Measurements from ENCODE around the gene PRCC. TPM values are rescaled to one million over a fixed set of nuclear protein-coding genes. Genes with fewer than 3 reads are reported as not detected.

The PRCC gene
- total RNA-seq, 1 experiment from 2014 or later, result 80.4 TPM

DNA sequence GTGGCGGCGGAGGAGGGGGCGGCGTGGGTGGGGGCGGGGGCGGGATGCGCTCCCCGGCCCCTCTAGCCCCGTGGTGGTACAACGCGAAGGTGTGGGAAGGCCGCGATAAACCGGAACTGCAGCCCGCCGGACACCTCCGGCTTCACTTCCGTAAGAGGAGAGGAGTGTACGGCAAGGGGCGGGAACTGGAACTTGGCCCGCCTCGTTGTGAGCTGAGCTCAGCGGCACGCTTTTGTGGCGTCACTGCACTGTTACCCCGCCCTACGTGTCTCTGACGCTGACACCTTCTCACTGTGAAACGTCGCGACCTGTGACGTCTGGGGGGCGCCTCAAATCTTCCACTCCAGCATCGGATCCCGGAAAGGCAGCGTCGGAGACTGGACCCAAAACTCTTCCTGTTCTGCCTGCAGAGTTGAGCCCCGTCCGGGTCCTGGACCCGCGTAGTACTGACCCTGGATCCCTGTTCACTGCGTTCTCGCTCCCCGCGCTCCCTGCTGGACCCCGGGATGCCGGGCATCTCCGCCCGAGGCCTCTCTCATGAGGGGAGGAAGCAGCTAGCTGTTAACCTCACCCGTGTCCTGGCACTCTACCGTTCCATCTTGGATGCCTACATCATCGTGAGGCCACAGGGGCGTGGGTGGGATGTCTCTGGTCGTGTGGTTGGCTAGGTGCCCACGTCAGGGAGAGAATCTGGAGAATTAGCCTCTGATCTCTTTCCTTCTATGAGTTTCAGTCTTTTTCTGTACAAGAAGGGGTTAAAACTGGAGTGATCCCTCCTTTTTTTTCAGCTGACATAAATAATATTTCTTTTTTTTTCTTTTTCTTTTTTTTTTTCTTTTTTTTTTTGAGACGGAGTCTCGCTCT, 38.5 kb upstream of the PRCC start, which contains the start of gene ISG20L2:
Gene ISG20L2 (minus strand): TSS at position 168 of the 864 bp plus-strand sequence. CDS start 1,114 bp downstream, outside the sequence.
- TF ChIP-seq, protein P1, sequence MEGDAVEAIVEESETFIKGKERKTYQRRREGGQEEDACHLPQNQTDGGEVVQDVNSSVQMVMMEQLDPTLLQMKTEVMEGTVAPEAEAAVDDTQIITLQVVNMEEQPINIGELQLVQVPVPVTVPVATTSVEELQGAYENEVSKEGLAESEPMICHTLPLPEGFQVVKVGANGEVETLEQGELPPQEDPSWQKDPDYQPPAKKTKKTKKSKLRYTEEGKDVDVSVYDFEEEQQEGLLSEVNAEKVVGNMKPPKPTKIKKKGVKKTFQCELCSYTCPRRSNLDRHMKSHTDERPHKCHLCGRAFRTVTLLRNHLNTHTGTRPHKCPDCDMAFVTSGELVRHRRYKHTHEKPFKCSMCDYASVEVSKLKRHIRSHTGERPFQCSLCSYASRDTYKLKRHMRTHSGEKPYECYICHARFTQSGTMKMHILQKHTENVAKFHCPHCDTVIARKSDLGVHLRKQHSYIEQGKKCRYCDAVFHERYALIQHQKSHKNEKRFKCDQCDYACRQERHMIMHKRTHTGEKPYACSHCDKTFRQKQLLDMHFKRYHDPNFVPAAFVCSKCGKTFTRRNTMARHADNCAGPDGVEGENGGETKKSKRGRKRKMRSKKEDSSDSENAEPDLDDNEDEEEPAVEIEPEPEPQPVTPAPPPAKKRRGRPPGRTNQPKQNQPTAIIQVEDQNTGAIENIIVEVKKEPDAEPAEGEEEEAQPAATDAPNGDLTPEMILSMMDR (IDR thresholded peaks at IDR 0.05; ENCODE audit: unreplicated experiment), result no peak
- Mint-ChIP-seq H3K4me3 (ENCODE audit: low read depth, unreplicated experiment) (no peak within 1 kb of the TSS), H3K27ac (ENCODE audit: unreplicated experiment) (no peak within 1 kb of the TSS), H3K9me3 (ENCODE audit: low read depth, unreplicated experiment) (no peaks in the 10 kb centered on the region), H3K36me3 (ENCODE audit: insufficient read depth, unreplicated experiment) (peaks cover 13% of the 10 kb centered on the region), H3K4me1 (ENCODE audit: low read depth, unreplicated experiment) (peaks cover 21% of the 10 kb centered on the region), H3K27me3 (ENCODE audit: unreplicated experiment) (no peaks in the 10 kb centered on the region)
- CTCF ChIA-PET, result interaction anchor here (0.6 to 5.1 kb wide), 18 partner anchors 10 to 954 kb away, joined by 3 to 199 read pairs (median 5); partner anchors contain the start of genes HDGF, INSRR, MRPL24 and NTRK1
- intact Hi-C loops (cut with micrococcal nuclease; ENCODE audit: unreplicated experiment), result loop anchor here (2.0 to 5.0 kb wide), 2 partner anchors 20 to 38 kb away; partner anchors contain the start of gene PRCC
- no TSS peak for BruUV-seq (replicated peaks)
- peak; percentile 97 for DNase-seq

DNA sequence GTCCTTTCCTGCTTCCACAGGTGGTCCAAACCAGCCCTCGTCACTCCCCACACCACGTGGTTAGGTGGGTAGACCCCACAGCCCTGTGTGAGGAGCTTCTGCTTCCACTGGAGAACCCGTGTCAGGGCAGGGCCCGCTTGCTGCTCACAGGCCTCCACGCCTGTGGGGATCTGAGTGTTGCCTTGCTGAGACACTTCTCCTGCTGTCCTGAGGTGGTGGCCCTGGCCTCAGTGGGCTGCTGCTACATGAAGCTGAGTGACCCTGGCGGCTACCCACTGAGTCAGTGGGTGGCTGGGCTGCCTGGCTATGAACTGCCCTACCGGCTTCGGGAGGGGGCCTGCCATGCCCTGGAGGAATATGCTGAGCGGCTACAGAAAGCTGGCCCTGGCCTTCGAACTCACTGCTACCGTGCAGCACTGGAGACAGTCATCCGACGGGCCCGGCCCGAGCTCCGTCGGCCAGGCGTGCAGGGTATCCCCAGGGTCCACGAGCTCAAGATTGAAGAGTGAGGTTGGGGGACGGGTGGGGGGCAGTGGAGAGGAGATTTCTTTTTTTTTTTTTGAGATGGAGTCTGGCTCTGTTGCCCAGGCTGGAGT, 33.2 kb upstream of the PRCC start:
- H3K27ac Mint-ChIP-seq (ENCODE audit: unreplicated experiment), result no peak overlapping the region
- CTCF ChIA-PET, result interaction anchor here (0.6 to 0.8 kb wide), 3 partner anchors 8 to 558 kb away, joined by 4 to 8 read pairs (median 5); no protein-coding TSS in a partner anchor
- no peak for DNase-seq
- no peak overlapping the region for H3K4me3 Mint-ChIP-seq (ENCODE audit: low read depth, unreplicated experiment)
- H3K36me3 Mint-ChIP-seq (ENCODE audit: insufficient read depth, unreplicated experiment), result peaks cover 52% of the 10 kb centered on the region
- no TSS peak for BruUV-seq (replicated peaks)
- H3K9me3 Mint-ChIP-seq (ENCODE audit: low read depth, unreplicated experiment), result no peaks in the 10 kb centered on the region
- TF ChIP-seq, protein P1 (IDR thresholded peaks at IDR 0.05; ENCODE audit: unreplicated experiment), result no peak
- intact Hi-C loops (cut with micrococcal nuclease; ENCODE audit: unreplicated experiment), result no loop called here
- no peaks in the 10 kb centered on the region for H3K27me3 Mint-ChIP-seq (ENCODE audit: unreplicated experiment)
- peaks cover 18% of the 10 kb centered on the region for H3K4me1 Mint-ChIP-seq (ENCODE audit: low read depth, unreplicated experiment)

DNA sequence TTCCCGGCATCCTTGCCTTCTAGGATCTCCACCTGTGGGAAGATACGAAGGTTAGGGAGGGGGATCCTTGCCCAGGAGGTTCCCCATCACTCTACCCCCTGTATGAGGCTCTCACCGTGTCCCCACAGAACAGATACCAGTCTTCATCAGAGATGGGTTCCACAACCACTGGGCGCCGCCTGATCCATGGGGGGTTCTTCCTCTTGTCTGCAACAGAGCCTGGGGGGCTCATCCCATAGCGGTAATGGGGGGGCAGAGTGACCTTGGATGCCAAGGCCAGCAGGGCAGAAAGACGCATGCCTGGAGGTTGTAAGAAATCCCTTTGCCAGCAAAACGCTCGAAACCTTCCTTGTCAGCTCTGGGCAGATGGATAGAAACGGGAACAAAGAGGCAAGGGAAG, 28.9 kb upstream of the PRCC start:
- no peak for DNase-seq
- H3K27me3 Mint-ChIP-seq (ENCODE audit: unreplicated experiment), result no peaks in the 10 kb centered on the region
- H3K9me3 Mint-ChIP-seq (ENCODE audit: low read depth, unreplicated experiment), result no peaks in the 10 kb centered on the region
- intact Hi-C loops (cut with micrococcal nuclease; ENCODE audit: unreplicated experiment), result no loop called here
- CTCF ChIA-PET, result interaction anchor here (0.9 kb wide), 1 partner anchor 35 kb away, joined by 3 read pairs; no protein-coding TSS in a partner anchor
- no peak overlapping the region for H3K4me3 Mint-ChIP-seq (ENCODE audit: low read depth, unreplicated experiment)
- peaks cover 78% of the 10 kb centered on the region for H3K36me3 Mint-ChIP-seq (ENCODE audit: insufficient read depth, unreplicated experiment)
- TF ChIP-seq, protein P1 (IDR thresholded peaks at IDR 0.05; ENCODE audit: unreplicated experiment), result no peak
- BruUV-seq (replicated peaks), result no TSS peak
- H3K4me1 Mint-ChIP-seq (ENCODE audit: low read depth, unreplicated experiment), result peaks cover 27% of the 10 kb centered on the region
- H3K27ac Mint-ChIP-seq (ENCODE audit: unreplicated experiment), result peak overlapping the region; percentile 43

DNA sequence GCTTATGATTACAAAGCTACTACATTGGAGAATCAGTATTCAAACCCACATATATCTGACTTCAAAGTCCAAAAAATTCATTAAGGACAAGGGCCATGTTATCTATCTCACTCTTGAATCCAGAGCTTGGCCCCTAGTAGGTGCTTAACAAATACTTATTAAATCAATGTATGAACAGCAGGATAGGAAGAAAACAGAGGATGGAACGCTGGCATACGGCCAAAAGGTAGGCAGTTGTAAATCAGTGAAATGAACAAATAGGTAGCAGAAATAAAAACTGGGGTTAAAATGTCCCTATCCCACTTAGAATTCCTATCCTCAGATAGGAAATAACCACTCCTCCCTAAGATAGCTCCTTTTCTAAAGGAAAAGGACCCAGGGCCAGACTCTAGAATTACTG, 28.4 kb upstream of the PRCC start:
- no peaks in the 10 kb centered on the region for H3K9me3 Mint-ChIP-seq (ENCODE audit: low read depth, unreplicated experiment)
- TF ChIP-seq, protein P1 (IDR thresholded peaks at IDR 0.05; ENCODE audit: unreplicated experiment), result no peak
- CTCF ChIA-PET, result interaction anchor here (0.9 kb wide), 1 partner anchor 34 kb away, joined by 3 read pairs; no protein-coding TSS in a partner anchor
- H3K27ac Mint-ChIP-seq (ENCODE audit: unreplicated experiment), result peak overlapping the region; percentile 43
- H3K4me1 Mint-ChIP-seq (ENCODE audit: low read depth, unreplicated experiment), result peaks cover 32% of the 10 kb centered on the region
- intact Hi-C loops (cut with micrococcal nuclease; ENCODE audit: unreplicated experiment), result no loop called here
- peak overlapping the region; percentile 14 for H3K4me3 Mint-ChIP-seq (ENCODE audit: low read depth, unreplicated experiment)
- no TSS peak for BruUV-seq (replicated peaks)
- no peaks in the 10 kb centered on the region for H3K27me3 Mint-ChIP-seq (ENCODE audit: unreplicated experiment)
- no peak for DNase-seq
- H3K36me3 Mint-ChIP-seq (ENCODE audit: insufficient read depth, unreplicated experiment), result peaks cover 78% of the 10 kb centered on the region
